Fibroblast of villous mesenchyme (primary cell): Measurements from ENCODE around the gene AMD1. TPM values are rescaled to one million over a fixed set of nuclear protein-coding genes. Genes with fewer than 3 reads are reported as not detected.
"Not testable (repeated sequence)": the region's sequence is repeated elsewhere in the genome, so short reads cannot be mapped to it uniquely, and the experiment has no call there.

Experiments used
- DNase-seq: peaks from one replicate; pipeline ENCODE4 v3.0.0-alpha.2; 2010; ENCODE audit warnings: low read depth
- H3K4me3 ChIP-seq: 2 replicates; pipeline ENCODE4 v1.5.1; 2011; ENCODE audit warnings: low read depth, mild to moderate bottlenecking, low read length
- total RNA-seq: library from RNA; depleted of rRNA; stranded (reverse); fragments of >200 nt; gene quantifications from 2 replicates; pipeline ENCODE4 v1.2.3, GENCODE V29; 2012
- TF ChIP-seq, protein P1 (sequence below): IDR thresholded peaks from 2 replicates; pipeline ENCODE4 v1.5.1; 2012; ENCODE audit warnings: low read depth, mild to moderate bottlenecking, low read length; ENCODE audit not compliant: insufficient read depth

Gene AMD1
- 80.5 and 123 TPM in 2 replicates for total RNA-seq

DNA sequence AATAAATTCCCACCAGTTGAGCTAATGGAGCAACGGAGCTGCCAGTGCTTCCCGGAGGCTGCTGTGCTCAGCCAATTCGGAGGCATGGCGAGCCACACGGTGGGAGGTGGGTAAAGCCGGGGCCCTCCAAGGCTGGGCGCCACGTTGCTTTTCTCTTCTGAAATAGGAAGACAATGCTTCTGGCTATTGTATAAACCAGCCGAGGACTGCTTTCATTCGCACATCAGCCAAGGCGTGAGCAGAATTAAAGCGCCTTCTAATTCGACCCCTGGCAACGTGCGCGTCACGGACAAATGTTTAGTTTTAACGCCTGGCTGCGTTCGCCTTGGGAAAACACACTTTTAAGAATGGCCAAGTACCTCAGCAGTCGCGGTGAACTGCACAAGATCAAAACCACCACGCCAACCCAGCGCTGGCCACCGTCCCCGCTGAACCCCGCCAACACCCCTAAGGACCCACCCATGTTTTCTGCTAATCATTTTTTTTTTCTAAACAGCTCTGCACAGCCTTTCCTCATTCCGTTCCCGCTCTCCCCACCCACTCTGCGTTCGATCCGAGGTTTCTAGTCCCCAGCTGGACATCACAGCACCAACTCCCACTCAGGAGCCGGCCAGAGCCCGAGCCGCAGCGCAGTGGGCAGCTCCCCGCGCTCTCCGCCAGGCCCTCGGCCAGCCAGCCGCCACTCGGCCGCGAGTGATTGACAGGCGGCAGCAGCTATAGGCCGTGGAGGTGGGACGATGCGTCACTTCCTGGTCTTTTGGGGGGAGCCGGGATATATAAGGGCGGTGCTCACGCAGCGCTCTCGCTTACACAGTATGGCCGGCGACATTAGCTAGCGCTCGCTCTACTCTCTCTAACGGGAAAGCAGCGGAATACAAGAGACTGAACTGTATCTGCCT lies at the start of gene AMD1:
AMD1 (plus strand) TSS at position 805 of the 899 bp plus-strand sequence. CDS start 321 bp downstream, outside the sequence.
- DNase-seq, result peak; percentile 98
- peak within 1 kb of the TSS; percentile 94 for H3K4me3 ChIP-seq
- TF ChIP-seq, protein P1, sequence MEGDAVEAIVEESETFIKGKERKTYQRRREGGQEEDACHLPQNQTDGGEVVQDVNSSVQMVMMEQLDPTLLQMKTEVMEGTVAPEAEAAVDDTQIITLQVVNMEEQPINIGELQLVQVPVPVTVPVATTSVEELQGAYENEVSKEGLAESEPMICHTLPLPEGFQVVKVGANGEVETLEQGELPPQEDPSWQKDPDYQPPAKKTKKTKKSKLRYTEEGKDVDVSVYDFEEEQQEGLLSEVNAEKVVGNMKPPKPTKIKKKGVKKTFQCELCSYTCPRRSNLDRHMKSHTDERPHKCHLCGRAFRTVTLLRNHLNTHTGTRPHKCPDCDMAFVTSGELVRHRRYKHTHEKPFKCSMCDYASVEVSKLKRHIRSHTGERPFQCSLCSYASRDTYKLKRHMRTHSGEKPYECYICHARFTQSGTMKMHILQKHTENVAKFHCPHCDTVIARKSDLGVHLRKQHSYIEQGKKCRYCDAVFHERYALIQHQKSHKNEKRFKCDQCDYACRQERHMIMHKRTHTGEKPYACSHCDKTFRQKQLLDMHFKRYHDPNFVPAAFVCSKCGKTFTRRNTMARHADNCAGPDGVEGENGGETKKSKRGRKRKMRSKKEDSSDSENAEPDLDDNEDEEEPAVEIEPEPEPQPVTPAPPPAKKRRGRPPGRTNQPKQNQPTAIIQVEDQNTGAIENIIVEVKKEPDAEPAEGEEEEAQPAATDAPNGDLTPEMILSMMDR, result no peak

DNA sequence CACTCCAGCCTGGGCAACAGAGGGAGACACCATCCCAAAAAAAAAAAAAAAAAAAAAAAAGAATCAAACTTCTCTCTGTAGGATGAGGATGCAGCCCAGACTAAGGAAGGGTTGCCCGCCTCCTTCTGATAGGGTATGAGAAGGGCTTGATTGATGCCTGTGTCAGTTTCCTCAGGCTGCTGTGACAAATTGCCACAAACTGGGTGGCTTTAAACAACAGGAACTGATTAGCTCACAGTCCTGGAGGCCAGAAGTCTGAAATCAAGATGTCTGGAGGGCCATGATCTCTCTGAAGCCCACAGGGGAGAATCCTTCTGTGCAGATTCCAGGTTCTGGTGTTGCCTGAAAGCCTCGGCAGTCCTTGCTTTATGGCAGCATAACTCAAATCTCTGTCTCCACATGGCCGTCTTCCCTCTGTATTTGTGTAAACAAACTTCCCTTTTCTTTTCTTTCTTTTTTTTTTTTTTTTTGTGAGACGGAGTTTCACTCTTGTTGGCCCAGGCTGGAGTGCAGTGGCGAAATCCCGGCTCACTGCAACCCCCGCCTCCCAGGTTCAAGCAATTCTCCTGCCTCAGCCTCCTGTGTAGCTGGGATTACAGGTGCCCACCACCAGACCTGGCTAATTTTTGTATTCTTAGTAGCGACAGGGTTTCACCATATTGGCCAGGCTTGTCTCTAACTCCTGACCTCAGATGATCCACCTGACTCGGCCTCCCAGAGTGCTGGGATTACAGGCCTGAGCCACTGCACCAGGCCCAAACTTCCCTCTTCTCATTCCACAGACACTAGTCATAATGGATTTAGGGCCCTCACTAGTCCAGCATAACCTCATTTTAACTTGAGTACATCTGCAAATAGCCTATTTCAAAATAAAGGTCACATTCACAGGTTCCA lies 48.1 kb upstream of the AMD1 start:
- TF ChIP-seq, protein P1, result no peak
- H3K4me3 ChIP-seq, result no peak overlapping the region
- peak; percentile 28 for DNase-seq

DNA sequence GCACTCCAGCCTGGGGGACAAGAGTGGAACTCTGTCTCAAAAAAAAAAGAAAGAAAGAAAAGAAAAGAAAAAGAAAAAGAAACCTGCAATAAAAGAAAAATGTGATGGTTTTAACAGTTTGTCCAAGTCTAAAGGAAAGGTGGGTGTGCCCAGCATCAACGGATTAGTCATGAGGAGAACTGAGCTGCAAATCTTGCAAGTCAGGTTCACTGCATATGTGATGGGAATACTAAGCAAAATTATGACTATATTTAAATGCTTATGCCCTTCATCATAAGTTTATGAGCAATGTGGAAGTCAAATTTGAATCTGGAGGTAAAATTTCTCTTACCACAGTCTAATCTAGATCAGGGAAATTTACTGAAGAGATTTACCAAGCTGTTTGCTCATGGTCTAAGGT lies 46.2 kb upstream of the AMD1 start:
- DNase-seq, result no peak
- TF ChIP-seq, protein P1, result no peak
- H3K4me3 ChIP-seq, result no peak overlapping the region

DNA sequence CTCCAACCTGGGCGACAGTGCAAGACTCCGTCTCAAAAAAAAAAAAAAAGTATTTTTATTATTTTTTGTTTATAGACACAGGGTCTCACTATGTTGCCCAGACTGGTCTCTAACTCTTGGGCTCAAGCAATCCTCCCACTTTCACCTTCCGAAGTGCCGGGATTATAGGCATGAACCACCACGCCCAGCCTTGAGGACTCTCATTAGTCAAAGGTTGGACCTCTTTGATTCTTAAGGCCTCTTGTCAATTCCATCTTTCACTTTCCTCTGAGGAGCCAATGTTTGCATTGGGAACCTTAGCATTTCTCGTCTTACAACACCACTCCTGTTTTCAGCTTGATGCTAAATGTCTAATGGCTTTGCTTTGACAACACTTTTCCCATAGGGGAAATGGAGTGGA lies 43.2 kb upstream of the AMD1 start:
- H3K4me3 ChIP-seq, result no peak overlapping the region
- TF ChIP-seq, protein P1, result no peak
- DNase-seq, result no peak

DNA sequence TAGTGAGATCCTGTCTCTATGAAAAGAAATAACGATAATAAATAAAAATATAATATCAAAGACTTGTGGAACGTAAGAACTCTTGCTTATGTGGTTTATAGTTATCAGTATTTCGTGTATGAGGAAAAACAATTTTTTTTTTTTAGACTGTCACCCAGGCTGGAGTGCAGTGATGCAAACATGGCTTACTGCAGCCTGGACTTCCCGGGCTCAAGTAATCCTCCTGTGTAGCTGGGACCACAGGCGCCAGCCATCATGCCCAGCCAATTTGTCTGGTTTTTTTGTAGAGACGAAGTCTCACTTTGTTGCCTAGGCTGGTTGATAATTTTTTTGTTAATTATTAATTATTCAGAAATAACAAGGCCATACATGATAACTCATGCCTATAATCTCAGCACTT lies 40.8 kb upstream of the AMD1 start:
- TF ChIP-seq, protein P1, result no peak
- H3K4me3 ChIP-seq, result no peak overlapping the region
- DNase-seq, result no peak

DNA sequence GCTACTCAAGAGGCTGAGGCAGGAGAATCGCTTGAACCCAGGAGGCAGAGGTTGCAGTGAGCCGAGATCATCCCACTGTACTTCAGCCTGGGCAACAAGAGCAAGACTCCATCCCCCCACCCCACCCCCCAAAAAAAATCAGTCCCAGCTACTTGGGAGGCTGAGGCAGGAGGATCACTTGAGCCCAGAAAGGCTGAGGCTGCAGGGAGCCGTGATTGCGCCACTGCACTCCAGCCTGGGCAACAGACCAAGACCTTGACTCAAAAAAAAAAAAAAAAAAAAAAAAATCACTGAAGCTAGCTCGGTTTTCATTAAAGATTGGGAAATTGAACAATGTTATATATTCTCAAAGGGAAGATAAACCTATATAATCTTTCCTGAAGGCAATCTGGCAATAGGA lies 38.8 kb upstream of the AMD1 start:
- DNase-seq, H3K4me3 ChIP-seq: not testable (repeated sequence)

DNA sequence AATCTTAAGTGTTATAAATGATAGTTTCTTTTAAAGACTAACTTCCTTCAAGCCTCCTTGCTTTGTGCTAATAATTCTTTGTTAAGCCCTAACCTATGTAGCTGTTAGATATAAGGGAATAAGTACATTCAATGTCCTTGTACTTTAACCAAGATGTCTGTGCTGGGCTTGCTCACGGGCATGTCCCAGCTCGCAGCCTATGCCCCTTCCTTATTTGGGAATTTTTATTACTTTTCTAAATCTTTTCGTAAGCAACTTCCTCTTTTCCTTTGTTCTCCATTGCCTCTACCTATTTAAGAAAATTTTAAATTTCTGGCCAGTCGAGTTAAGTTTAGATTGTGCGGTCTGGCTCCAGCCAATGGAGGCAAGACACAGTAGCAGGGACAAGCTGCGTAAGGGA lies 33.3 kb upstream of the AMD1 start:
- no peak for DNase-seq
- TF ChIP-seq, protein P1, result no peak
- no peak overlapping the region for H3K4me3 ChIP-seq
